NCI-H82 (cell line): ENCODE measurements around the gene ADGRV1.
"Not testable (repeated sequence)": the region's sequence is repeated elsewhere in the genome, so short reads cannot be mapped to it uniquely, and the experiment has no call there.

ENCODE experiments used
- DNase-seq: peaks from one replicate; lab custom pipeline; 2025; lab: John Stamatoyannopoulos, UW

ADGRV1 gene

DNA sequence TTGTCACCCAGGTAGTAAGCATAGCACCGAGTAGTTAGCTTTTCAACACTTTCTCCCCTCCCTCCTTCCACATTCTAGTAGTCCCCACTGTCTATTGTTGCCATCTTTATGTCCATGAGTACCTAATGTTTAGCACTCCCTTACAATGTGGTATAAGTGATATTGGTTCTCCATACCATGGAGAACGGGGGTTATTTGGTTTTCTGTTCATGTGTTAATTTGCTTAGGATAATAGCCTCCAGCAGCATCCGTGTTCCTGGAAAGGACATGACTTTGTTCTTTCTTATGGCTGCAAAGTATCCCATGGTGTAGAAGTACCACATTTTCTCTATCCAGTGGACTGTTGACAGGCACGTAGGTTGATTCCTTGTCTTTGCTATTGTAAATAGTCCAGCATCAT is 353.9 kb downstream of the ADGRV1 start:
- DNase-seq = no peak

DNA sequence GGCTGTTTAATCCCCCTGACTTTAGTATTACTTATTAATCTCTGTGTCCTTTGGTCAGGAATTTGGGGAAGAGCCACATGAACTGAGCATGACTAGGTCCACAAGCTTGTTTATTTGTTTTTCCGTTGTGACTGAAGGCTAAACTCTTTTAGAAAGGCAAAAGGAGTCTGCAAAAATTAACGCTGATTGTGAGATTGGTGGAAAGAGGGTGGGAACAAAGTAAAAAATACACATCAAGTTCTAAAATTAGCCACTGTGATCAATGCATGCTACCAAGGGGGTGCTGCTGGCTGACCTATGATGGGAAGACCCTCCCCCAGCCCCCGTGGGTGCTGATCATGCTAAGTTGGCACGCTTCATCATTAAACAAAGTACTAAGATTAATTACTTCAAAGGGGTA is 356.8 kb downstream of the ADGRV1 start:
- DNase-seq = no peak

DNA sequence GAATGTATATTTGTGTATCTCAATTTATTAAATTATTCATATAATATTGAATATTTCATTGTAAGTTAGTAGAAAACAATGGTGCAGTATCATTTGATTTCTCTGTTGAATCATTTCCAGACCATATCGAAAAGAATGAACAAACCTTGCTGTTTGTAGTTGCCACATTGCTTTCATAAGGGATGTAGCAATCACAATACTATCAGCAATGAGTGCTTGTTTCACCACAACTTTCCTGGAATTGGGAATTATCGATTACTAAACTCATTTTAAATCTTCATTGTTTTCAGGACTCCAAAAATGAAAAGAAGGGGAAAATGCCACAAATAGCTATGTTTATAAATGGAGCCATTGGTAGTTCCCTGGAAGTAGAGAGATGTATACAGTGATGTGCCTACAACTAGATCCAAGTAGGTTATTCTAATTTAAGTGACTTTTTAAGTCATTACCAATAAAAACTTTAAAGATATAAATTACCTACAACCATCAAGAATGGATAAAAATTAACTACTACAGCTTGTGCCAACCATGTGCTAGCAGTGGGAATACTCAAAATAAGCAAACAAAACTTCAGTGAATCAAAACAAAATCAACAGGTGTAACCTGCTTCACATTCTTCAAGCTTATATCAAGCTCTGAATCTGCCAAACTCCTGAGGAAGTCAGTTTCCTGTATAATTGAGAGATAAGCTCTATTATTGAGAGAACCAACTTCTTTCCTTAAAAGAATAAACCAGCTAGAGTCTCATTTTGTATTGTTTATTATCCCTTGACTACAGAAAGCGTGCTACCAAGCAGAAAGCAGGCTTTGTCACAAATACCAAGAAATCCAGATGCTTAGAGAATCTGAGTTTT is 358.6 kb downstream of the ADGRV1 start:
- DNase-seq = no peak

DNA sequence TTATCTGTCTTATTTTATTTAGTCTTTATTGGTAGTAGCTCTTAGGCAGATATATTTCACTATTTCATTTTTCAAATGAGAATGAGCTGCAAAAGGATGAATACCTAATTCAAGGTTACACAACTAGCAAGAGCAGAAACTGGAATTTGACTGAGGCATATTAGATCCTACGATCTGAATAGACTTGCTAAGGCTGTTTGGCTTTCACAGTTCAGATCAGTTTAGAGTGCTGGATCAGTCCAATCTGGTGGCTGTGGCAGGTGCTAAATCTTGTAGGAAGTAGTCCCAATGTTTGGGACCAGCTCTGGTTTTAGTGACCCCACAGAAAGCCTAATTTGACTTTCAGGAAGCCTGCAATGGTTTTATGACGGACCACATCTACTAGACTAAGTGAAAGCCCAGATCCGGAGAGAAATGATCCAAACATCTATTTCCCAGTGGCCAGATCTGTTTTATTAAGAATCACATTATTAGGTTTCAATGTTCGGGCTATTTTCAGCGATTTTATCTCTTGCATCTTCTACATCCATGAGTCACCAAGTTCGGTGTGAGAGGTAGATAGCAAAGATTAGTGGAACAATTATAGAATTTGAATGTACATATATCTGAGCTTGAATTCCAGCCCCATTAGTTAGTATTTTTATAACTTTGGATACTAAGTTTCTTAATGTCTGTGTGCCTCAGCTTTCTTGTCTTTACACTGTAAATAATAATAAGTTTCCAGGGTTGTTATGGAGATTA is 359.5 kb downstream of the ADGRV1 start:
- DNase-seq = no peak

DNA sequence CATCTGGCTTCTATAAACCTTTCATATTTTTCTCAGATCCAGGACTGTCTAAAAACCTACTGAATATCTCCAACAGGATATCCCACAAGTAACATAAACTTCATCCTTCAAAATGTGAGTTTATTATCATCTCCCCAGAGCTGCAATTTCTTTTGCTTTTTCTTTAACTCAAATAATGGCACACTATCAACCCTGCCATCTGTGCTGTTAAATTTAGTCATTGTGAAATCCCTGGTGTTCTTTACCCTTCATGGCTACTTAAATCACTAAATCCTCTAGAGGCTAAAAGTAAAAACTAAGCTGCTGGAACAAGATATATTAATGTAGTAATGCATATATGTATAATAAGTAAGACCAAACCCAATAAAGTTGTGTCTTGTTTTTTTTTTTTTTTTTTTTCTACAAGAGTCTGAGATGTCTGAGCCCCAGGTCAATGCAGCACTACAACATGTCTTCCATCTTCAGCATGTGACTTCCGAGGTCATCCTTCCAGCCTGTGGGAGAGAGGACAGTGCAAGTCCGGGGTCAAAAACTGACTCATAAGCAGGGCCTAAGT is 362.9 kb downstream of the ADGRV1 start:
- no peak for DNase-seq

DNA sequence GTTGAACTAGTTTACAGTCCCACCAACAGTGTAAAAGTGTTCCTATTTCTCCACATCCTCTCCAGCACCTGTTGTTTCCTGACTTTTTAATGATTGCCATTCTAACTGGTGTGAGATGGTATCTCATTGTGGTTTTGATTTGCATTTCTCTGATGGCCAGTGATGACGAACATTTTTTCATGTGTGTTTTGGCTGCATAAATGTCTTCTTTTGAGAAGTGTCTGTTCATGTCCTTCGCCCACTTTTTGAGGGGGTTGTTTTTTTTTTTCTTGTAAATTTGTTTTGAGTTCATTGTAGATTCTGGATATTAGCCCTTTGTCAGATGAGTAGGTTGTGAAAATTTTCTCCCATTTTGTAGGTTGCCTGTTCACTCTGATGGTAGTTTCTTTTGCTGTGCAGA is 365.6 kb downstream of the ADGRV1 start:
- DNase-seq = not testable (repeated sequence)

DNA sequence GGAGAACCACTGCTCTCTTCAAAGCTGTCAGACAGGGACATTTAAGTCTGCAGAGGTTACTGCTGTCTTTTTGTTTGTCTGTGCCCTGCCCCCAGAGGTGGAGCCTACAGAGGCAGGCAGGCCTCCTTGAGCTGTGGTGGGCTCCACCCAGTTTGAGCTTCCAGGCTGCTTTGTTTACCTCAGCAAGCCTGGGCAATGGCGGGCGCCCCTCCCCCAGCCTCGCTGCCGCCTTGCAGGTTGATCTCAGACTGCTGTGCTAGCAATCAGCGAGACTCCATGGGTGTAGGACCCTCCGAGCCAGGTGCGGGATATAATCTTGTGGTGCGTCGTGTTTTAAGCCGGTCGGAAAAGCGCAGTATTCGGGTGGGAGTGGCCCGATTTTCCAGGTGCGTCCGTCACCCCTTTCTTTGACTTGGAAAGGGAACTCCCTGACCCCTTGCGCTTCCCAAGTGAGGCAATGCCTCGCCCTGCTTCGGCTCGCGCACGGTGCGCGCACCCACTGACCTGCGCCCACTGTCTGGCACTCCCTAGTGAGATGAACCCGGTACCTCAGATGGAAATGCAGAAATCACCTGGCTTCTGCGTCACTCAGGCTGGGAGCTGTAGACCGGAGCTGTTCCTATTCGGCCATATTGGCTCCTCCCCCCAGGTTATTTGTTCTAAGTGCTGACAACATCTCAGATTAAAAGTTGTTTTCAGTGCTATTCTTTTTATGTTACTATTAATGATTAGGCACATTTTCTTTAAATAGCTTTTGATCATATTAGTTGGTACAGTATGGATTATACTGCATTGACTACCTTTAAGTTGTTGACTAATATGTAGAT is 370.6 kb downstream of the ADGRV1 start:
- DNase-seq = not testable (repeated sequence)

DNA sequence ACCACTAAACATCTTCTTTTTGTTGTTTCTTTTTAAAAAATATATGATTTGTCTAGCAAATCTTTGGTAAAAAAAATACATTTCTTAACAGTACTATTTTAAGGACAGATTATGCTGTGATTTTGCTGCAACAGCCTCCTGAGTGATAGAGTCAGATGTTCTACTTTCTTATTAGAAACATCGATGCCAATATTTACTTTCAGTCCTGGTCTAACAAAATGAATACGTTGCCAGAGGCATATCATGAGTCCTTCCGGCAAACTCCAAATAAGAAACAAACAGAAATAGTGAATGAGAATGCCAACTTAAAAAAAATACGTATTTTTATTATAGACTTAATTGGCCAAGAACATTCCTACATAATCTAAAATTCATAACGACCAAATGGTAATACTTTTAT is 371.5 kb downstream of the ADGRV1 start:
- no peak for DNase-seq

DNA sequence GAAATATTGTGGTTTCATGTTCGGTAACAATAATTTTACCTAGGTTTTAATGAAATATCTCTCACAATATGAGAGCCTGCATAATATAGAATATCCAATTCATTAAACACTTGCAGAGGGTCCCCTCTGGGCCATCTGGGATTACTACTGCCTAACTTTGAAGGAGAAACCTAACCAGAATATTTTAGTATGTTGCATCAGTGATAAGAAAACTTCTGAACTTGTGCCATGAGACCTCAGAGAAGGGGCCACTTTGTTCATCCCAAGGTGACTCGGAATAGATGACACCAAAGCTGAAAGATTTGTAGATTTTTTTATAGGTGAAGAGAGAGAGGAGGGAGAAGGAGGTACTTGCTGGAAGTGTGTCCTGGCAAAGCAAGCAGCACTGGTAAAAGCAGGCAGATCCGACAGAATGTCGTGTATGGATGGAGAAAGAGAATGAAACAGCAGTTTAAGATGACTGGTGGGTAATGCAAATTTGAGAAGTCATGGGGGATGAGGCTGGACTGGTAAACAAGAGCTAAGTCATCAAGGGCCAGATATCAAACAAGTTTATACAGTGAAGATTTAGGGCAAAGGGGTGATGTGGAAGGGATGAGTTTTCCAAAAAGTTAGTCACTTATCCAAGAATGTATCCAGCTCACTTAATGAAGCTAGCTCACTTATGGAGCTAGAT is 372.3 kb downstream of the ADGRV1 start:
- DNase-seq = no peak

DNA sequence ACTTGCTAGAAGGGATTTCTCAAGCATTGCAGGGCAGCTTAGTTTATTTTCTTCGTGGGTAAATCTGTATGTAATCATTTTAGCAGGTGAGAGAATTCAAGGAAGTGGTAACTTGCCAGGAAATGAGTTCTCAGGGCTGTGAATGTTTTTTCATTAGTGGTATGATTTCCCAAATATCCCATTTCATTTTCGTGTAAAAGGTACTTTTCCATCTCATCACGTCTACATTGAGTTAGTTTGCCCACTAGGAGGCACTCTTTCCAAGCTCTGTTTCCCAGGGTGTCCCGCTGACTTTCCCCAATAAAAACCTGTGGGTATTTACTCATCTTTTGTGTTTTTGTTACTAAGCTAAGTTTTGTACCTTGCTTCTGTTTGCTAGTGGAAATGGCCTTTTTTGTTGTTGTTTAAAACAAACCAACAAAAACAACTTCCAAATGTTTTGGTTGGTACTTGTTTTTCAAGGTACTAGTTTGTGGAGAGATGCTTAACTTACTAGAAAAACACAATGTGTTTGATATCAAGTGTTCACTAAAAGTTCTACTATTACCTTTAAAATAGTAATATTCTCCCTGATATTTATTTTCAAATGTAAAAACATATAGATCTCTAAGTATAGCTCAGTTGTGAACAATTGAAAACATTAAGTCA is 373.6 kb downstream of the ADGRV1 start:
- DNase-seq = peak; percentile 18

DNA sequence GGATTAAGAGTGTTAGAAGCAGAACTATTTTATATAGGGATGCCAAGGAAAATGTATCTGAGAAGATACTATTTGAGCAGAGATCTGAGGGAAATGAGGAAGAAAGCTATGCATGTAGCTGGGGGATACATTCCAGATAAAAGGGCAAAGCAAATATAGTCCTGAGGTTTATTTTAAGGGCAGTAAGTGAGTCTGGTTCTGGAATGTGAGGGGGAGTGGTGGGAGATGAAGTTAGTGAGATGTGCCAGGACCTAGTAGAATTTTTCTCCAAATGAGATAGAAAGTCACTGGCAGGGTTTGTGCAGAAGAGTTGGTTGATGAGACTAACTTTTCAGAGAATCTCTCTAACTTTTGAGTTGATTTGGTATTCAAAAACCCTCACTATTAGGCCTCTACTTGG is 374.7 kb downstream of the ADGRV1 start:
- DNase-seq = no peak

DNA sequence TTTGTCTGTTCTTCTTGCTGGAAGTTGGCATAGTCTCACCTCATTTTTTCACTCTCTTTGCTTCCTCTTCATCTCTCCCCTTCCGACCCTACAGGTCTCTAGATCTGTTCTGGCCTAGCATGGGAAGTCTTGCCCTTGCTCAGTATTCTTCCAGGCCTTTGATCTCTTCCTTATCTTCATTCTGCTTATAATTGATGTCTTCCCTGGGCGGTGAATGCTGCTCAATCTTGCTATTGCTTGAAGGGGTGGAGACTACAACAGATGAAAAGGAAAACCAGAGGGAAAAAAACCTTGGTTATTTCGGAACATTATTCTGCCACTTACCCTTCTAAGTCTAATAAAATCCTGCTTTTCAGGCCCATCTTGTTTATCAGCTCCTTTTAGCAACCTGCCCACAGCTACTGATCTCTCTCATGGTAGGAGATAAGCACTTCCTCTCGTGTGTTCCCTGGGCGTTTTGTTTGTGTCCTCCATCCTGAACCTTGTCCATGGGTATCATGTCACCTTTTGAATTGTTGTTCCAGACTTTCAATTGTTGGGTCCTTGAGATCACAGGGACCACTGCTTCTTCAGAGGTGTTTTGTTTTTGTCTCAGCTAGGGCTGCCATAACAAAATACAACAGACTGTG is 375.6 kb downstream of the ADGRV1 start:
- no peak for DNase-seq

DNA sequence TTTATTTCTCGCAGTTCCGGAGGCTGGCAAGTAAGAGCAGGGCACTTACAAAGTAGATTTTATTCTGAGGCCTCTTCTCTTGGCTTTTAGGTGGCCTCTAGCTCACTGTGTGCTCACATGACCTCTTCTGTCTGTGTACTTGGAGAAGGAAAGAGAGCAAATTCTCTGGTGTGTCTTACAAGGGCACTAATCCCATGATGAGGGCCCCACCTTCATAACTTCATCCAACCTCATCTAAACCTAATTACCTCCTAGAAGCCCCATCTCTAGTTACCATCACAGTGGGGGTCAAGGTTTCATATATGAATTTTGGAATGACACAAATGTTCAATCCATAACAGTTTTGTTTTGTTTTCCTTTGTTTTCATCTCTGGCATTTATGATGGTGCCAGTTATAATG is 376.1 kb downstream of the ADGRV1 start:
- DNase-seq = no peak

DNA sequence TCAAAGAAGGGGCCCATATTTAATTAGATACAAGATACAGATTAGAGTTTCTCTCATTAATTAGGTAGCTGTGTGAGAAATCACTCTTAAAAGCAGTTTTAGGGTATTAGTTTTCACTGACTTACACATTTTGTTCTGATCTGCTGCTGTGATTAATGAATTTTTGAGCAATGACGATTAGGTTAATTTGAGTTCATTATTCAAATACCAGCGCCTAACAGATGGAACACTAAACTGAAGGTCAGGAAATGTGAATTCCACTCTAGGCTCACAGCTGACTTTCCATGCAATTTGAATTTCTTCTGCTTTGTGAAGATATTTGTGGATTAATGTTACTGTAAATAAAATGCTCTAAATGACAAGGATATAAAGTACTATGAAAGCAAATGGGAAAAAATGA is 380.6 kb downstream of the ADGRV1 start:
- peak; percentile 8 for DNase-seq

DNA sequence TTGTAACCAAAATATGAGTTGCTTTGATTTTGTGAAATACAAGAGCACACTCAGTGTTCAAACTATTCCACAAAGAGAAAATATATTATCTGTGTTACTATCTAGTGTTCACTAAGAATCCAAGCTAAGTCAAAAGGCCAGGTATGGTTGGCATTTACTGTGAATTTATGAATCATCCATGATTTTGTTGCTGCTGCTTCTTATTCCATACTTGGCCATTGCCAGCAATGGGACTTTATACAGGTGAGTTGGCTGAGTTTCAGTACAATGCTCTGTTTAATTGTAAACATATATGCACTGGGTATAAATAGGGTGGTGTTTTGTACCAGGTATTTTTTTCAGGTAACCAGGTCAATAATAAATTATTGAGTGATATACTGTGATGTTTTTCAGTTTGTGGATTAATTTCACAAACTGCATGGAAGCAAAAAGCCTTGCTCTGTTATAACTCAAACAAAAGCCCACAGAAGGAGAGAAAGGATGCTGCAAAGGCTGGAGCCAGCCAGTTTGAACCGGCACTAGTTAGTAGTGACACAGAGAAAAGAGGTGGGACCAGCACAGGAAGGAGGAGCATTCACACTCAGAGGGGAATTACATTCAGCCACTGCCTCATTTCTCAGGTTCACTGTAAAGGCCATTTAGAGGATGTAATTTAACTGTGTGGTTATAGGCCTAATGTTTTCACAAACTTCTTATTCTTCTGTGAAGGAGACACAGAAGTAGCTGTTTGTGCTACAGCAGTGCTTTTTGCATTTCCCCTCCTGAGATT is 381.8 kb downstream of the ADGRV1 start:
- peak; percentile 51 for DNase-seq

DNA sequence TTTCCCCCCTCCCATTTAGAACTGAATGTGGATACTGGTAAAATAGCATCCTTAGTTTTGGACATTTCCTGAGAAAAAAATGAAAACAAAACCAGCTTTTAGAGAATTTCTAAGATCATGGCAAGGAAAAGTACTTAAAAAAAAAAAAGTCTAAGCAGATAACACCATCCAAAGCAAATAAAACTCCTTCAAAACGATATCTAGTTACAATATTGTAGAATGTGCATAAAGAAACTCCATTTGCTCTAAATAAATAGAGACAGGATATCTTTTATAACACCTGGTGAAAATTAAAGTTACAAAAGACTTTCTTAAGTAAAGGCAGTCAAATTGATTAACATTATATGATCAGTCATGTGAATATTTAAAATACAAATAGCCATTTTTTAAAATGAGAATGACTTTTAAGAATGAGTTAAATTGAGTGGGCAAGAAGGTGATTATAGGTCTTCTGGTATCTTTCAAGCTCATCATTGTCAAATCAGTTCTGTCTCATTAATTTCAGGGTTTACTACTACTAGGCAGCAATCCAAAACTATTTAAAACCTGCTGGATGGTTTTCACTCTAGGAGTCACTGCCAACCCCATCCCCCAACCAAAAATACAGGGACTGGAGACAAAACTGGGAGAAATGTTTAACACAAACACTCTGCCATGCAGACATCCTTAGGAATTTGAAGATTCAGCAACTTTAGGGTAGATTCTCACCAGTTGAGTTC is 382.6 kb downstream of the ADGRV1 start:
- no peak for DNase-seq

DNA sequence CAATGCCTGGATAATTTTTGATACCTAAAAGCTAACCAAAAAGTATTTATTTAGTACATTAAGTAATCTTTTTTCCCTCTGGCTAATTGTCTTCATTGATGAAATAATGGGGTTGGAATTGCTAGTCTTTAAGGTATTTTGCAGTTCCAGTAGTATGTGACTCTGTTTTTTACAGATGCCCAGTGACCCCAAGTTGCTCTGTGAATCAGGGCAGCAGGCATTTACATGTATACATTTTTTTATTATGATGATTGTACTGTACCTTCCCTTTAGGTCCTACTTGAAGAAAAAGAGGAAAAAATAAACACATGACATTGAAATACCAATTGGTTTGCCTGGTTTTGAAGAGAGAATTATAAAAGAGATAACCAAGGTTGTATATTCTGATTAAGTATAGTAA is 385.5 kb downstream of the ADGRV1 start:
- DNase-seq = no peak

DNA sequence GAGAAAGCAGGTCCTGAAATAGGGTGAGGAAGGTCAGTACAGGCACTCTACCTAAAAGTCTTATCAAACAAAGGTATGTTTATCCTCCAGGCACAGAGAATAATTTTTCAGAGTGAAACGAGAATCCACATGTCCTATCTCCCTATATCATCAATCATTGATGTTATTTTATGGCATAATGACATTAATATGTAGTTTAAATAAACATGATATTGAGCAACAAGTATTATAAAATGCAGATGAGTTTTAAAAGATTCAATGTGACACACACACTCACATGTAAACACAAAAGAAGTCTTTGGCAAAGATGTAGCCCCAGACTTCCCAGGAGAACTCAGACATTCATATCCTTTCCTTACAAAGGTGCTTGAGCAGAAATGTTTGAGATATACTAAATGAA is 389.1 kb downstream of the ADGRV1 start:
- no peak for DNase-seq

DNA sequence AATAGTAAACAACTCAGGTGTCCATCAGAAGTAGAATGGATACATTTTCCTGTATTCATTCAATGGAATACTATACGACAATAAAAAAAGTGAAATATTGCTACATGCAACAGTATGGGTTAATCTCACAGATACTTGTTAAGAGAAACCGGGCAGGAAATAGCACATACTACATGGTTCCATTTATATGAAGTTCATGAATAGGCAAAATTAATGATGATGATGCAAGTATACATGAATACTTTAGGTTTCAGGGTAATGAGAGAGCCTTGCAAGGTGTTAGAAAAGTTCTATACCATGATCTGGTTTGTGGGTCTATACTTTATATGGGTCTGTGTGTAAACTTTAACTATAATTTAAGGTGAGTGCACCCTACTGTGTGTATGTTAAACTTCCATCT is 390.4 kb downstream of the ADGRV1 start:
- no peak for DNase-seq
